ENCODE data around the gene PLIN4. TPM values are rescaled to one million over a fixed set of nuclear protein-coding genes. Genes with fewer than 3 reads are reported as not detected.

PLIN4 gene
- total RNA-seq, 1 donor from 2014 or later: under 0.01 TPM

- DNase-seq (ENCODE audit: low spot score in 2 of 2) (no peak), FAIRE-seq (no peak)
Measured at GRCh38 chr19:4510435-4511255, 7.6 kb downstream of the PLIN4 start.

- FAIRE-seq: no peak
- DNase-seq (ENCODE audit: low spot score in 2 of 2): no peak
Measured at GRCh38 chr19:4508698-4509097, 9.6 kb downstream of the PLIN4 start.

GRCh38 chr19:4507804-4508203 lies 10.5 kb downstream of the PLIN4 start:
- no peak for DNase-seq (ENCODE audit: low spot score in 2 of 2)
- FAIRE-seq: no peak

- FAIRE-seq (no peak), DNase-seq (ENCODE audit: low spot score in 2 of 2) (no peak)
Measured at GRCh38 chr19:4507150-4507452, 11.2 kb downstream of the PLIN4 start.

- FAIRE-seq (no peak), DNase-seq (ENCODE audit: low spot score in 2 of 2) (no peak)
Measured at GRCh38 chr19:4506449-4507149, 11.7 kb downstream of the PLIN4 start.

- no peak for DNase-seq (ENCODE audit: low spot score in 2 of 2)
- FAIRE-seq: no peak
Measured at GRCh38 chr19:4505570-4506448, 12.5 kb downstream of the PLIN4 start.

- DNase-seq (ENCODE audit: low spot score in 2 of 2): no peak
- FAIRE-seq: no peak
Measured at GRCh38 chr19:4504891-4505569, 13.3 kb downstream of the PLIN4 start.

GRCh38 chr19:4504297-4504701 lies 14.0 kb downstream of the PLIN4 start:
- FAIRE-seq: no peak
- DNase-seq (ENCODE audit: low spot score in 2 of 2): no peak

GRCh38 chr19:4503825-4504170 lies 14.5 kb downstream of the PLIN4 start:
- DNase-seq (ENCODE audit: low spot score in 2 of 2): no peak
- no peak for FAIRE-seq

GRCh38 chr19:4503132-4503824 lies 15.0 kb downstream of the PLIN4 start:
- FAIRE-seq (no peak), DNase-seq (ENCODE audit: low spot score in 2 of 2) (no peak)

- no peak for FAIRE-seq
Measured at GRCh38 chr19:4502282-4503131, 15.8 kb downstream of the PLIN4 start.

GRCh38 chr19:4501691-4502090 lies 16.6 kb downstream of the PLIN4 start:
- no peak for DNase-seq (ENCODE audit: low spot score in 2 of 2)
- FAIRE-seq: no peak

More at GRCh38 chr19:4502282-4503131, 15.8 kb downstream of the PLIN4 start:
- no peak for DNase-seq (ENCODE audit: low spot score in 2 of 2)

GRCh38 chr19:4500841-4501591 lies 17.3 kb downstream of the PLIN4 start:
- no peak for FAIRE-seq
- DNase-seq (ENCODE audit: low spot score in 2 of 2): no peak

GRCh38 chr19:4499855-4500254 lies 18.4 kb downstream of the PLIN4 start:
- DNase-seq (ENCODE audit: low spot score in 2 of 2) (no peak), FAIRE-seq (no peak)

- FAIRE-seq (no peak), DNase-seq (ENCODE audit: low spot score in 2 of 2) (no peak)
Measured at GRCh38 chr19:4499318-4499717, 19.0 kb downstream of the PLIN4 start.

- DNase-seq (ENCODE audit: low spot score in 2 of 2): no peak
- FAIRE-seq: no peak
Measured at GRCh38 chr19:4498694-4499093, 19.6 kb downstream of the PLIN4 start.

- DNase-seq (ENCODE audit: low spot score in 2 of 2) (no peak), FAIRE-seq (no peak)
Measured at GRCh38 chr19:4497770-4498389, 20.4 kb downstream of the PLIN4 start.

- FAIRE-seq (no peak), DNase-seq (ENCODE audit: low spot score in 2 of 2) (no peak)
Measured at GRCh38 chr19:4496304-4496703, 22.0 kb downstream of the PLIN4 start.
